ENCODE measurements around the gene MYO3B. TPM values are rescaled to one million over a fixed set of nuclear protein-coding genes. Genes with fewer than 3 reads are reported as not detected.

The MYO3B gene
- polyA plus RNA-seq, 1 of the 3 experiments (the other 2 are of a cell fraction): not detected

GRCh38 chr2:170509452-170510193 is 331.7 kb downstream of the MYO3B start:
- no peaks in the 10 kb centered on the region for H3K79me2 ChIP-seq (ENCODE audit: insufficient read depth)

More at GRCh38 chr2:170509452-170510193, 331.7 kb downstream of the MYO3B start:
- Histone ChIP-seq H3K9ac (no peak overlapping the region), H3F3A (replicated peaks; ENCODE audit: insufficient read depth) (no peaks in the 10 kb centered on the region), H3K27ac (ENCODE audit: low read depth in 2 of 2, low read length in 1 of 2) (no peak overlapping the region), H3K4me3 (ENCODE audit: low read depth in 2 of 2, low read length in 1 of 2) (no peak overlapping the region), H3K9me2 (no peaks in the 10 kb centered on the region), H3K27me3 (ENCODE audit: insufficient read depth) (no peaks in the 10 kb centered on the region), H3K4me2 (no peak overlapping the region), H3K9me3 (no peaks in the 10 kb centered on the region), H3K4me1 (ENCODE audit: control insufficient read depth in 1 of 2, insufficient read depth in 2 of 2, low read depth in 1 of 2, low read length in 1 of 2) (peaks cover 0 to 1% of the 10 kb centered on the region in 2 experiments; a peak in 2 of 4 replicates), H3K36me3 (replicated peaks in 1 of 2; ENCODE audit: control insufficient read depth in 1 of 2, insufficient read depth in 2 of 2, low read length in 1 of 2) (no peaks in the 10 kb centered on the region), H4K20me1 (ENCODE audit: insufficient read depth) (no peaks in the 10 kb centered on the region), H2AFZ (ENCODE audit: low read depth) (no peak overlapping the region)
- no peak for DNase-seq
- POLR2A ChIA-PET: no interaction called here
- 59% methylated on average over 8 of the region's 8 CpGs for WGBS (ENCODE audit: low lambda C conversion rate)
- CTCF ChIA-PET: no interaction called here
- TF ChIP-seq MXI1 (IDR thresholded peaks at IDR 0.05; ENCODE audit: low read depth, low read length) (no peak), FOSL2 (IDR thresholded peaks at IDR 0.05; ENCODE audit: borderline replicate concordance, low read depth) (no peak), USF1 (IDR thresholded peaks at IDR 0.05; ENCODE audit: borderline replicate concordance, low read depth) (no peak), FOXM1 (IDR thresholded peaks at IDR 0.05; ENCODE audit: low read depth) (no peak), RXRA (IDR thresholded peaks at IDR 0.05; ENCODE audit: borderline replicate concordance, low read depth) (no peak), ELF1 (IDR thresholded peaks at IDR 0.05) (no peak), ZBTB33 (IDR thresholded peaks at IDR 0.05; ENCODE audit: borderline replicate concordance, low read depth) (no peak), GABPA (IDR thresholded peaks at IDR 0.05; ENCODE audit: low read depth) (no peak), POLR2AphosphoS5 (IDR thresholded peaks at IDR 0.05; ENCODE audit: low read depth, low read length) (no peak), NFIC (IDR thresholded peaks at IDR 0.05; ENCODE audit: borderline replicate concordance) (no peak), GATA2 (CRISPR knock-in tag; IDR thresholded peaks at IDR 0.05) (no peak), FOXJ3 (CRISPR knock-in tag; IDR thresholded peaks at IDR 0.05) (no peak), NRF1 (IDR thresholded peaks at IDR 0.05; ENCODE audit: low read depth, low read length) (no peak), RFX5 (IDR thresholded peaks at IDR 0.05; ENCODE audit: low read length) (no peak), CHD2 (IDR thresholded peaks at IDR 0.05; ENCODE audit: low read length, partially characterized antibody) (no peak), CTCF (IDR thresholded peaks at IDR 0.05) (no peak), EZH2phosphoT487 (IDR thresholded peaks at IDR 0.05; ENCODE audit: borderline replicate concordance, low read depth) (no peak), JUND (IDR thresholded peaks at IDR 0.05) (no peak)

Data from SK-N-SH (cell line).